Glomerular visceral epithelial cell (primary cell): ENCODE measurements around the gene CMTM5.
"Not testable (repeated sequence)": the region's sequence is repeated elsewhere in the genome, so short reads cannot be mapped to it uniquely, and the experiment has no call there.

Experiments
- DNase-seq: peaks from one replicate; pipeline ENCODE4 v3.0.0-alpha.2; 2016; ENCODE audit errors: extremely low spot score

CMTM5 gene

DNA sequence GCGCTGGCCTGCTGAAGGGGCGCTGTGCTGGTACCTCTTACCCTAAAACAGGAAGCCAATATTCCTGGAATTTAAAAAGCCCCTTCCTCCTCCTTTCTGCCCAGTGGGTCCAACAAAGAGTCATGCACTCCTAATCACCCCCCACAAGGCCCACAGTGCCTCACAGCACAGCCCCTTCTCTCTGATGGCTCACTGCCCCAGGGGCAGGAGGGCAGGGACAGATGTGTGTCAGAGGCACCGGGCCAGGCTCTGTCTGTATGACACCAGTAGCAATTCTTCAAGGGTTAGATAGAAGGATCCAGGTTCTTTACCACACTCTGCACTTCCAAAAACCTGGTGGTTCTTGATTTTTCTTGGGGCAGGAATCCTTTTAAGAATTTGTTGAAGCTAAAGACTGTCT, 22.3 kb downstream of the CMTM5 start:
- DNase-seq, result no peak

DNA sequence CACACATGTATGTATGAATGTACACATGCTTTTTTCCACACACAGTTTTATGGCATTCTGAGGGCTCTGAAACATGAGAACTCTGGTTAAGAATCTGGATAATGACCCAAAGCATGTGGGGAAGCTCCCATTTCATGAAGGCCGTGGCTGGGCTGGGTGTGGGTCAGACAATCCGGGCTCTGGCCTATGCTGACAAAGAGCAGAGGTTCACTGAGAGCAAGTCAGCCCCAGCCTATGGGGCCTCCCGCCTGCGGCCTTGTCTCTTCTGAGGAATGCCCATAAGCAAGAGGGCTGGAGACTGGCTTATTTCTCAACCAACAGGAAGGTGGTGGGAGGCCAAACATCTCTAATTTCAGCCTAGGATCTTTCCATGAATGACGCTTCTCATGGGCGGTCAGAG, 22.7 kb downstream of the CMTM5 start:
- no peak for DNase-seq

- DNase-seq, result not testable (repeated sequence)
These were observed 23.8 kb downstream of the CMTM5 start for GRCh38 chr14:23400496-23401149.

DNA sequence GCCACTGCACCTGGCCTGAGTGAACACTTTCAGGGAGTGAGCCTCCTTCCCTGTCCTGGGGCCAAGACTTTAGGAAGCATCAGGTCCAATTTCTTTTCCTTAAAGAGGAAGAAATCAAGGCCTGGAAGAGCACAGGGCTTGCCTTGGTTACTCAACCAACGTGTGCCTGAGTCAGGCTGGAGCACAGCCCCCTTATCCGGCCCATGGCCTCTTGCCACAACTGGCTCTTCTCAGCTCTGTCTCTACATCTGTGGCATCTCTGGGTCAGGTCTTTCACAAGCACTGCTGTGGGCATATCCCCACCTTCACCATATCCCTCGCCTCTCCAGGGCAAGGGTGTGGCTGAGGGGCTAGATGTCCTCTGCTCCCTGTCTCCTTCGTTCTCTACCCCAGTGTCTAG, 24.4 kb downstream of the CMTM5 start:
- DNase-seq, result no peak

DNA sequence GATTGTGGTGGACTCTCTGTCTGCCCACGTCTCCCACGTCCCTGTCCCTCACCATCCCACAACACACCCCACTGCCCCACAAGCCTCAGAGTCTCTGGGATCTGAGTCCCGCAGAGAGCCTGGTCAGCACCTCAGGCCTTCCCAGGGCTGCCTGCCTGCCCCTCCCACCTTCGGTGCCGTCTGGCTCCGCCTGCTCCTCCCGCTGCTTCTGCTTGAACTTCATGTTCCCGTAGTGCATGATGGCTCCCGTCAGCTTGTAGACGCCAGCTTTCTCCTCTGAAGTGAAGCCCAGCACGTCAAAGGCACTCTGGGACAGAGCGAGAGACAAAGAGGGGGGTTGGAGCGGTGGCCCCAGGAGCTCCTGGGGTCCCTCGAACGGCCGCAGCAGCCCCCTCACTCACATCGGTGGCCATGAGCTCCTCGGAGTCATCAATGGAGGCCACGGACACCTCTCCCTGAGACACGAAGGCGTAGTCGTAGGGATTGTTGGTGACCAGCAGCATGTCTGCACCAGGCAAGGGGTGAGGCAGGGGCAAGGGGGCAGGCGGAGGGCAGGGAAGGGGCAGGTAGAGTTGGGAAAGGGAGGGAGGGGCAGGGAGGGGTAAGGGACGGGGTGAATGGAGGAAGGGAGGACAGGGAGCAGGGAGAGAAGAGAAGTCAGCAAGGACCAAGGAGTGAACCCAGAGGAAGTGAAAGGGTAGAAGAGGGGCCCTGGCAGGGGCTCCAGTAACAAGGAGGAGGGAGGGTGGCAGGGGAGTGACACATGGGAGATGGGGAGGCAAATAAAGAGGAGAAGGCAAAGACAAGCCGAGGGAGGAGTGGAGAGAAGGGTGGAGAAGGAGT, 25.7 kb downstream of the CMTM5 start:
- DNase-seq, result no peak

GRCh38 chr14:23403139-23403438, 26.2 kb downstream of the CMTM5 start:
- DNase-seq, result no peak

DNA sequence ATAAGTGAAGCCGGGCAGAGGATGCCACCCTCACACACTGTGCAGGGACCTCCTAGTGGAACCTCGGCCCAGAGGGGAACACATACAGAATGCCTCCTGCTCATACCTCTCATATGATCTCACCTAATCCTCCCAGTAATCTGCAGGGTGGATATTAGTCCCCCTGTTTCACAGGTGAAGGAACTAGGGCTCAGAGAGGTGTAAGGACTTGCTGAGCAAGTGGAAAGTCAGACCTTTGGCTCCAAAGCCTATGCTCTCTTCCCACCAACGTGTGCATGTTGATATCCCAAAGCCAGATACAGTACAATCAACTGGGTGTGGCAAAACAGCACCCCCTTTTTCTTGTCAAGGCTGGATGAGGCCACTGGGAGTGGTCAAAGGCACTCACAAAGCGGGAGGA, 27.1 kb downstream of the CMTM5 start:
- no peak for DNase-seq

- DNase-seq, result no peak
These were observed 27.6 kb downstream of the CMTM5 start for GRCh38 chr14:23404331-23404900.

DNA sequence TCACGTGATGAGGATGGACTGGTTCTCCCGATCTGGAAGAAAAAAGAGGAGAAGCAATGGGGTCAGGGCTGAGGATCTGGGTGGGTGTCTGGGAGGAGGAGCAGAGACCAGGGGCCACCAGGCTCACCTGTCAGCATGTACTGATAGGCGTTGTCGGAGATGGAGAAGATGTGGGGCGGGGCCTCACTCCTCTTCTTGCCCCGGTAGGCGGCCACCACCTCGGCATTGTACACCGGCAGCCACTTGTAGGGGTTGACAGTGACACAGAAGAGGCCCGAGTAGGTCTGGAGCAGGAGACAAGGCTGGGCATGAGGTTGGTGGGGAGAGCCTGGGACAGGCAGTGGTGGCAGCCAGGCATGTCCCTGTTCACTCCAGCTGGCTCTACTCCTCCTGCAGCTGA, 28.2 kb downstream of the CMTM5 start:
- DNase-seq, result no peak

DNA sequence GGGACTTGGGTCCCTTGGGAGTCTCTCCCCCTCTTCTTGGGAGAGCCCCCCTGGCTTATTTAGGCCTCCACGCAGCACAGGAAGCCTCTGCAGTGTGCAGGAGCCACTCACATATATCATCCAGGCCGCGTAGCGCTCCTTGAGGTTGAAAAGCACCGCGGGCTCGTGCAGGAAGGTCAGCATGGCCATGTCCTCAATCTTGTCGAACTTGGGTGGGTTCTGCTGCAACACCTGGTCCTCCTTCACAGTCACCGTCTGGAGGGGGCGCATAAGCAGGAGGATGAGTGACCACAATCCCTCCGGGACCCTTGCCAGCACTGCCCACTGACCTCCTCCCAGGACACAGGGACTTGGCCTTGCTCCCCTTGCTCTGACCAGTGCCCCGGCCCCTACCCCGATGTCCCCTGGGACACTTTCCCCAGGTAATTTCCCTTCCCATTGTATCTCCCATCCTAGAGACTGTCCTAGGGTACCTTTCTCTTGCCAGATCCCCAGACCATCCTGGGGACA, 28.7 kb downstream of the CMTM5 start:
- DNase-seq, result no peak

DNA sequence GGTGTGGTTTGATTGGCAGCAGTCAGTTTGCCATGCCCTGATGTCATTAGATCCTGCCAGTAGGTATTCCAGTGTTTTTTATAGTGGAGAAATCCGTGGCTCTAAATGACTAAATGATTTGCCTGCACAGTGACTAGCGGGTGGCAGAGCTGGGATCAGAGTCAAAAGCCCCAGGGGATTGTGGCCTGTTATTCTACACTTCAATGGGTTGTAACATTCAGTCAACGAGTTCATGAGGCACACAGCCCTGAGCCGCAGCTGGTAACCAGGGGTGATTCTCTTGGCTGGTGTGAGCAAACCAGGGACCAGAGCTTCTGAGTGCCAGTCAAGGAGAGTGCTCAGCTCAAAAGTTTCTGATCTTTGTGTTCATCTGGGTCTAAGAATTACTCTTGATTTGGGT, 29.4 kb downstream of the CMTM5 start:
- no peak for DNase-seq

DNA sequence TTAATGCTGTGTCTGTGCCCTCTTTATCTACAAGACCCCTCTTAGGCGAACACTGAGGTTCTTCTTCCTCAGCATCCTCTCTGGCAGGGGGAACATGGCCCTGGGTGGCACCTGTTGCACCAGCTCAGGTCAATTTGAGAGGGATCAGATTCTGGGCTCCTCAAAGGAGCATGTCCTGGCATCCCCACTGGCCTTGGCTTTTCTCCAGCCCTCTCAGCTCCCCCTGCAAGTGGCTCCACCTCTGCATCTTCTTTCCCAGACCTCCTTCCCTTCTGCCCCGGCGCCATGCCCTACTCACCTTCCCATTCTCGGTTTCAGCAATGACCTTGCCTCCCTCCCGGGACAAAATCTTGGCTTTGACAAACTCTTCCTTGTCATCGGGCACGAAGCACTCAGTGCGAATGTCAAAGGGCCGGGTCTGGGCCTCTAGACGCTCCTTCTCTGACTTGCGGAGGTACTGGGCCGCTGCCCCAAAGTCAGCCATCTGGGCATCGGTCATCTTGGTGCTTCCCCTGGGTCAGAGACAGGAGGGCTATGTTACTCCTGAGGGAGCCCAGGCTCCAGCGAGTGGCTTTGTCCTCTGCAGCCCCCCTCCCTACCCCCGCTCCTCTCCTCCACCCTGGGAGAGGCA, 30.0 kb downstream of the CMTM5 start:
- DNase-seq, result no peak

GRCh38 chr14:23407516-23408306, 30.9 kb downstream of the CMTM5 start, which contains the start of gene MYH6:
TSS of gene MYH6 (minus strand) at chr14:23408273. CDS start at chr14:23407223, 1,050 bp downstream.
- DNase-seq, result no peak

DNA sequence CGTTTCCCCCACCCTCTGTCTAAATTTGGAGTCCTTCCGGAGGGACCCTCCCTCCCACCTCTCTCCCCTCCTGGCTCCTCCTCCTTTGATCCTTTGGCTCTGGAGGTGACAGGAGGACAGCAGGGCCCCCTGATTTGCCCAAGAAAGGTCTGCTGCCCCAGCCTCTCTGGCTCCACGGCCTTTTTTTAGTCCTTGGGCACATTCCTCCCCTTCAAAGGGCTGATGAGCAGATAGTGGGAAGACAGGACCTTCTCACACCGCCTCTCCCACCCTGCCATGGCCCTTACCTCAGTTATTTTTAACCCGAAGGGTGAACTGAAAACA, 31.4 kb downstream of the CMTM5 start:
- no peak for DNase-seq

- no peak for DNase-seq
These were observed 32.6 kb downstream of the CMTM5 start for GRCh38 chr14:23409475-23409874.

DNA sequence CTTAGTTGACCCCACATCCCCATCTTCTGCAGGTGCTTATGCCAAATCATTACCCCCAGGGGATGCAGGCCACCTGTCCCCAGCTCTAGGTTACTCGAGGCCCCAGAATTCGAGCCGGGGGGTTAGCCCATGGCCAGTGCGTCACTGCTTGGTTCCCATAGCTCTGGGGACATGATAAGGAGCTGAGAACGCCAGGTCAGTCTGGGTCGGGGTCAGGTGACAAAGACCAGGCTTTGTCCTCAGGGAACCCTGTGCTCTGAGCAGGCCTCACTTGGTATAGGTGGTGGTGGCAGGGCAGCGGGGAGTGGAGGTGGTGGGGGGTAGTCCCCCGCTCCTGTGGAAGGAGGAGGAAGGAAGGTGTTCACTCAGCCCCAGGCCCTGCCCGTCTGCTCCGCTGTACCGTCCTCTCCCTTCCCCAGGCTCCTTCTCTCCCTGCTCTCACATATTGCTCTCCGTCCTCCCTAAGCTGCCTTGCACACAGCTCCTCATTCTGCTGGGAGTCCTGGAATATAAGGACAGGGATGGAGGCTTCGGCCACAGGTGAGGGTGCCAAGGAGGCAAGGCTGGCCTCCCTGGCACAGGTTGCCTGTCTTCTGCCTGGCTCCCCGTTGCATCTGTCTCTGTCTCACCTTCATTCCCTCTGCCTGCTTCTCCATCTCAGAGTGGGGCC, 33.3 kb downstream of the CMTM5 start:
- no peak for DNase-seq

- no peak for DNase-seq
These were observed 35.0 kb downstream of the CMTM5 start for GRCh38 chr14:23411563-23412525.

- no peak for DNase-seq
These were observed 36.8 kb downstream of the CMTM5 start for GRCh38 chr14:23413681-23414080.

GRCh38 chr14:23414254-23414653, 37.4 kb downstream of the CMTM5 start:
- no peak for DNase-seq
